ENCODE data around the gene PARD3. TPM values are rescaled to one million over a fixed set of nuclear protein-coding genes. Genes with fewer than 3 reads are reported as not detected.
A peak's percentile ranks its signal among the peaks of the same experiment; 100 is the strongest.

Gene PARD3
- total RNA-seq, 1 experiment from 2014 or later, result 154 TPM

- Histone ChIP-seq H3K9ac (ENCODE audit: low read length) (no peak overlapping the region), H4K20me1 (ENCODE audit: low read length) (peaks cover 6% of the 10 kb centered on the region; the same call in 1 of the 2 replicates), H3K27me3 (ENCODE audit: low read length) (no peaks in the 10 kb centered on the region), H3K79me2 (ENCODE audit: low read length) (peaks cover 52% of the 10 kb centered on the region), H3K36me3 (ENCODE audit: low read depth, low read length) (no peaks in the 10 kb centered on the region), H3K9me2 (replicated peaks; ENCODE audit: low read length) (no peaks in the 10 kb centered on the region), H3K4me1 (ENCODE audit: insufficient read depth, low read length) (peaks cover 52% of the 10 kb centered on the region), H3F3A (ENCODE audit: low read length, unreplicated experiment) (peaks cover 4% of the 10 kb centered on the region), H3K4me2 (ENCODE audit: low read length) (peak overlapping the region; percentile 2; the same call in 1 of the 2 replicates), H3K9me3 (ENCODE audit: low read length) (no peaks in the 10 kb centered on the region), H3K27ac (ENCODE audit: low read length) (peak overlapping the region; percentile 50), H2AFZ (ENCODE audit: low read length) (no peak overlapping the region), H3K4me3 (ENCODE audit: low read length) (no peak overlapping the region)
- DNase-seq (peak; percentile 96), ATAC-seq (peak; percentile 59)
- POLR2A ChIA-PET (ENCODE audit: unreplicated experiment), result interaction anchor here (0.6 kb wide), 1 partner anchor 919 kb away, joined by 3 read pairs; no protein-coding TSS in a partner anchor
- BruUV-seq (replicated peaks), result no TSS peak
- CTCF ChIA-PET, result no interaction called here
- intact Hi-C loops (cut with micrococcal nuclease), result no loop called here
- TF ChIP-seq EZH2 (IDR thresholded peaks at IDR 0.05; ENCODE audit: low read length, unreplicated experiment) (no peak), CTCF (conservative IDR thresholded peaks at IDR 0.05; ENCODE audit: low read depth, low read length) (no peak), EZH2phosphoT487 (IDR thresholded peaks at IDR 0.05; ENCODE audit: borderline replicate concordance, low read length) (no peak)
Observed at GRCh38 chr10:34587002-34587679, 228.0 kb downstream of the PARD3 start.

DNA sequence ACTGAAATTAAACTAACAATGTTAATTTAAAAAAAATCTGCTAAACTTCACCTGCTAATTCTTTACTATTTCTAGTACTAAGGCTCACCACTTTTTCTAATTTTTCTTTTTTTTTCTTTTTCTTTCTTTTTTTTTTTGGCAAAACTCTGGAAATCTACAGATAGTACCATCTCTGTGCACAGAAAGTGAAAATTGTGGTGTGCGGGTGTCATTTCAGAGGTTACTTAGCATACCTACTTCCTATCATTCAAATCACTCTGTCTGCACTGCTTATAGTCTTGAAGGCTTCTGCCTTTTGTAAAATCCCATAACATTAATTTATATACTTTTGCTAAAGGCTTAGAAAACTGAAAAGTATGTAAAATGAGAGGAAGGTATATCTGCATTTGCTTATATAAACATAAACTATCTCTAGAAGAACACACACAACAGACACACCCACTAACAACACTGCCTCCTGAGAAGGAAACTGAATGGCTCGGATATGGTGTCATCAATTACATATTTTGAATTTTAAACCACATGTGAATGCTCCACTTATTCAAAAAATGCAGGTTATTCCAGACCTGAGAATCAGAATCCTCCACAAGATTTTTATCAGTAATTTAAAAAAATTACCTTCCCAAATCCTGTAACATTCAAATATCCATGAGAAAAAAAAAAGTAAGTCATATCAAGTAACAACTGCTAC lies 229.5 kb downstream of the PARD3 start:
- ATAC-seq (no peak), DNase-seq (no peak)
- CTCF ChIA-PET, result interaction anchor here (0.5 kb wide), 1 partner anchor 59 kb away, joined by 4 read pairs; no protein-coding TSS in a partner anchor
- no TSS peak for BruUV-seq (replicated peaks)
- Histone ChIP-seq H3K9me2 (replicated peaks; ENCODE audit: low read length) (no peaks in the 10 kb centered on the region), H3K27ac (ENCODE audit: low read length) (no peak overlapping the region), H3F3A (ENCODE audit: low read length, unreplicated experiment) (peaks cover 11% of the 10 kb centered on the region), H3K9ac (ENCODE audit: low read length) (no peak overlapping the region), H3K27me3 (ENCODE audit: low read length) (no peaks in the 10 kb centered on the region), H3K79me2 (ENCODE audit: low read length) (peaks cover 44% of the 10 kb centered on the region), H3K4me3 (ENCODE audit: low read length) (no peak overlapping the region), H3K4me1 (ENCODE audit: insufficient read depth, low read length) (peaks cover 64% of the 10 kb centered on the region), H3K9me3 (ENCODE audit: low read length) (no peaks in the 10 kb centered on the region), H4K20me1 (ENCODE audit: low read length) (peaks cover 12% of the 10 kb centered on the region; the same call in 1 of the 2 replicates), H3K36me3 (ENCODE audit: low read depth, low read length) (no peaks in the 10 kb centered on the region), H3K4me2 (ENCODE audit: low read length) (no peak overlapping the region), H2AFZ (ENCODE audit: low read length) (no peak overlapping the region)
- intact Hi-C loops (cut with micrococcal nuclease), result no loop called here
- POLR2A ChIA-PET (ENCODE audit: unreplicated experiment), result no interaction called here
- TF ChIP-seq EZH2 (IDR thresholded peaks at IDR 0.05; ENCODE audit: low read length, unreplicated experiment) (no peak), EZH2phosphoT487 (IDR thresholded peaks at IDR 0.05; ENCODE audit: borderline replicate concordance, low read length) (no peak), CTCF (conservative IDR thresholded peaks at IDR 0.05; ENCODE audit: low read depth, low read length) (no peak)
